ENCODE results near the gene TEX44.

The TEX44 gene

GRCh38 chr2:231606941-231607340, 14.3 kb downstream of the TEX44 start:
- Mint-ChIP-seq H3K9me3 (no peaks in the 10 kb centered on the region), H3K27me3 (ENCODE audit: low read depth) (peaks cover 4% of the 10 kb centered on the region), H3K4me1 (peaks cover 23% of the 10 kb centered on the region), H3K4me3 (no peak overlapping the region), H3K36me3 (ENCODE audit: low read depth) (no peaks in the 10 kb centered on the region), H3K27ac (peak overlapping the region in 2 of 3 experiments; percentile 21 to 26)
- TF ChIP-seq, protein P1, sequence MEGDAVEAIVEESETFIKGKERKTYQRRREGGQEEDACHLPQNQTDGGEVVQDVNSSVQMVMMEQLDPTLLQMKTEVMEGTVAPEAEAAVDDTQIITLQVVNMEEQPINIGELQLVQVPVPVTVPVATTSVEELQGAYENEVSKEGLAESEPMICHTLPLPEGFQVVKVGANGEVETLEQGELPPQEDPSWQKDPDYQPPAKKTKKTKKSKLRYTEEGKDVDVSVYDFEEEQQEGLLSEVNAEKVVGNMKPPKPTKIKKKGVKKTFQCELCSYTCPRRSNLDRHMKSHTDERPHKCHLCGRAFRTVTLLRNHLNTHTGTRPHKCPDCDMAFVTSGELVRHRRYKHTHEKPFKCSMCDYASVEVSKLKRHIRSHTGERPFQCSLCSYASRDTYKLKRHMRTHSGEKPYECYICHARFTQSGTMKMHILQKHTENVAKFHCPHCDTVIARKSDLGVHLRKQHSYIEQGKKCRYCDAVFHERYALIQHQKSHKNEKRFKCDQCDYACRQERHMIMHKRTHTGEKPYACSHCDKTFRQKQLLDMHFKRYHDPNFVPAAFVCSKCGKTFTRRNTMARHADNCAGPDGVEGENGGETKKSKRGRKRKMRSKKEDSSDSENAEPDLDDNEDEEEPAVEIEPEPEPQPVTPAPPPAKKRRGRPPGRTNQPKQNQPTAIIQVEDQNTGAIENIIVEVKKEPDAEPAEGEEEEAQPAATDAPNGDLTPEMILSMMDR (IDR thresholded peaks at IDR 0.05; ENCODE audit: unreplicated experiment in 3 of 3), result no peak

- TF ChIP-seq, protein P1 (IDR thresholded peaks at IDR 0.05; ENCODE audit: unreplicated experiment in 3 of 3), result peak in 2 of 3 experiments; percentile 12 to 13
- Mint-ChIP-seq H3K4me3 (peak overlapping the region; percentile 12 to 36 (median 18)), H3K4me1 (peaks cover 21% of the 10 kb centered on the region), H3K27me3 (ENCODE audit: low read depth) (peaks cover 4% of the 10 kb centered on the region), H3K36me3 (ENCODE audit: low read depth) (no peaks in the 10 kb centered on the region), H3K9me3 (no peaks in the 10 kb centered on the region), H3K27ac (peak overlapping the region; percentile 95 to 97 (median 95))
These were observed 18.8 kb downstream of the TEX44 start for GRCh38 chr2:231611273-231612108.

GRCh38 chr2:231612109-231612455, 19.4 kb downstream of the TEX44 start:
- no peaks in the 10 kb centered on the region for H3K9me3 Mint-ChIP-seq
- H3K27me3 Mint-ChIP-seq (ENCODE audit: low read depth), result peaks cover 4% of the 10 kb centered on the region
- peak overlapping the region; percentile 95 to 97 (median 95) for H3K27ac Mint-ChIP-seq
- H3K36me3 Mint-ChIP-seq (ENCODE audit: low read depth), result no peaks in the 10 kb centered on the region
- TF ChIP-seq, protein P1 (IDR thresholded peaks at IDR 0.05; ENCODE audit: unreplicated experiment in 3 of 3), result no peak
- no peak overlapping the region for H3K4me3 Mint-ChIP-seq
- peaks cover 25% of the 10 kb centered on the region for H3K4me1 Mint-ChIP-seq

DNA sequence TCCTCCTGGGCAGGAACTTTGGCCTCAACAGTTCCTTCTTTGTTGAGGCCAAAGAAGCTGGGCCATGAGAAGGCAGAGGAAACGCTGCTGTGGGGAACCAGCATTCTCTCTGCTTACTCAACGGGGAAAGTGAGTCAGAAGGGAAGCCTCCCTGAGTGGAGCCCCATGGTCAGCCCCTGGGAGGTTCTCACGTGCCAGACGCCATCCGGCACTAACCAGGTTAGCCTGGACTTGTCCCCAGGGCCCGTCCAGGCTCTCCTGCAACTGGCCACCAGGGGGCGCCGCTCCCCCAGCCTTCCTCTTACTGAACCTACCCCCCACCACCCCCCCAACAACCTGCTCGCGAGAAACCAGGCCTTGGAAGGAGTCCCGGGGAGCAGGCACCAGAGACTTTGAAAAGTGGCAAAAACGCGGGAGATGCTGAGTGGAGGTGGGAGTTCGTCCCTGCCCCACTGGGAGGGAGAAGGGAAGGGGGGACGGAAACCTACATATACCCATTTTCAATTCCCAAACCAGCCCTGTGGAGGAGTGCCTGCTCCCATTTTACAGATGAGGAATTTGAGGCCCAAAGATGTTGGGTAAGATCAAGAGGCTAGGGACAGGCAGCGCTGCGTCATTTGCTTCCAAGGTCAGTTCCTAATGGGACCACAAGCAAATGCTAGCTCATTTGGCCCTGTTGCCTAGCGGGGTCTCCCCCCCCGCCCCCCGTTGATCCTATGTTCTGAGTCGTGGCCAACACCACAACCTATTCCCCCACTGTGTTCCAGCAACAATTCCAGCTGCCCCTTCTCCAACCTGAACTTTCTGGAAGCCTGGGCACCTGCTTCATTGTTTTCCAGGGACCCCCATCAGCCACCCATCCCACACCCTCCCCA, 20.0 kb downstream of the TEX44 start:
- Mint-ChIP-seq H3K4me3 (peak overlapping the region; percentile 79 to 86 (median 84)), H3K36me3 (ENCODE audit: low read depth) (no peaks in the 10 kb centered on the region), H3K27me3 (ENCODE audit: low read depth) (peaks cover 4% of the 10 kb centered on the region), H3K27ac (peak overlapping the region; percentile 95 to 97 (median 95)), H3K9me3 (no peaks in the 10 kb centered on the region), H3K4me1 (peaks cover 31% of the 10 kb centered on the region)
- TF ChIP-seq, protein P1 (IDR thresholded peaks at IDR 0.05; ENCODE audit: unreplicated experiment in 3 of 3), result peak; percentile 92 to 96 (median 95)

- Mint-ChIP-seq H3K9me3 (no peaks in the 10 kb centered on the region), H3K4me1 (peaks cover 33% of the 10 kb centered on the region), H3K27ac (peak overlapping the region; percentile 95 to 97 (median 95)), H3K27me3 (ENCODE audit: low read depth) (peaks cover 4% of the 10 kb centered on the region), H3K36me3 (ENCODE audit: low read depth) (no peaks in the 10 kb centered on the region), H3K4me3 (peak overlapping the region; percentile 79 to 86 (median 84))
- TF ChIP-seq, protein P1 (IDR thresholded peaks at IDR 0.05; ENCODE audit: unreplicated experiment in 3 of 3), result no peak
These were observed 20.6 kb downstream of the TEX44 start for GRCh38 chr2:231613331-231613662.

Data from nephron (organoid).